Naive thymus-derived CD8-positive, alpha-beta T cell (primary cell): ENCODE results near the gene C11orf54. TPM values are rescaled to one million over a fixed set of nuclear protein-coding genes. Genes with fewer than 3 reads are reported as not detected.
A peak's percentile ranks its signal among the peaks of the same experiment; 100 is the strongest.

Experiments used
- ATAC-seq, 2 donors: fragments of 150-1000 bp; cut with Tn5 transposase in 1 of 2; sonication (Bioruptor Pico), chemical (Tn5 transposase) in 1 of 2; 1 replicate in 1 of 2; 2 replicates in 1 of 2; pipeline ENCODE4 v1.10.0; 2021; ENCODE audit warnings: mild to moderate bottlenecking in 2 of 2, moderate library complexity in 2 of 2
- POLR2A ChIA-PET: fragments of 350-600 bp; sonication (Branson Sonifier 250); formaldehyde crosslinking; loops from one replicate; lab custom pipeline; 2021; ENCODE audit warnings: antibody characterized with exemption; lab: Charles Lee
- DNase-seq, 10 donors: peaks; one replicate each; pipeline versions ENCODE4 v3.0.0 to v3.0.0-alpha.2; 2020 to 2022
- H3K27ac Mint-ChIP-seq, 10 donors: one replicate each; pipeline ENCODE4 v1.8.0; 2020 to 2022; ENCODE audit warnings: mild to moderate bottlenecking in 10 of 10, mixed read lengths in 10 of 10, moderate library complexity in 4 of 10, inconsistent platforms in 1 of 10
- H3K27me3 Mint-ChIP-seq, 5 donors: one replicate each; pipeline ENCODE4 v1.8.0; 2021 to 2022; ENCODE audit warnings: mixed read lengths in 5 of 5
- H3K36me3 Mint-ChIP-seq, 3 donors: one replicate each; pipeline ENCODE4 v1.8.0; 2020 to 2022; ENCODE audit warnings: mixed read lengths in 3 of 3, mild to moderate bottlenecking in 2 of 3, inconsistent platforms in 1 of 3
- H3K4me1 Mint-ChIP-seq, 4 donors: one replicate each; pipeline ENCODE4 v1.8.0; 2021 to 2022; ENCODE audit warnings: mixed read lengths in 4 of 4
- H3K4me3 Mint-ChIP-seq, 10 donors: one replicate each; pipeline ENCODE4 v1.8.0; 2020 to 2022; ENCODE audit warnings: mild to moderate bottlenecking in 10 of 10, mixed read lengths in 10 of 10, moderate library complexity in 6 of 10, inconsistent platforms in 1 of 10
- H3K9me3 Mint-ChIP-seq, 9 donors: one replicate each; pipeline ENCODE4 v1.8.0; 2020 to 2022; ENCODE audit warnings: mixed read lengths in 9 of 9, mild to moderate bottlenecking in 3 of 9, inconsistent platforms in 1 of 9, moderate library complexity in 1 of 9
- microRNA-seq: library from miRNA; unstranded; fragments of <30 nt; microRNA quantifications from one replicate; pipeline ENCODE4 v1.2.0, GENCODE V29; 2022; ENCODE audit warnings: borderline microRNAs expressed
- polyA plus RNA-seq, 3 donors: library from polyadenylated mRNA; unstranded; fragments of 300-500 nt; fragmentation: Illumina TruSeq; gene quantifications; one replicate each; pipeline ENCODE4 v1.2.3, GENCODE V29; 2021
- total RNA-seq, 8 experiments: library from RNA in 2 of 8; stranded (reverse) in 2 of 8; gene quantifications; one replicate each; pipeline ENCODE4 v1.2.3 and lab custom pipeline; 2021 to 2026

Gene C11orf54
- total and polyA plus RNA-seq, 5 experiments from 2014 or later = 18.7 to 49.2 (median 21.6) TPM

GRCh38 chr11:93804879-93805278 lies 63.4 kb downstream of the C11orf54 start:
- H3K9me3 Mint-ChIP-seq = no peaks in the 10 kb centered on the region
- H3K27me3 Mint-ChIP-seq = no peaks in the 10 kb centered on the region
- peak overlapping the region in 2 of 10 donors; percentile 0 to 46 for H3K27ac Mint-ChIP-seq
- DNase-seq (no peak), ATAC-seq (no peak)
- H3K36me3 Mint-ChIP-seq = peaks cover 0 to 85% (median 4%) of the 10 kb centered on the region in 3 donors
- H3K4me1 Mint-ChIP-seq = peaks cover 2 to 6% (median 5%) of the 10 kb centered on the region in 4 donors
- POLR2A ChIA-PET = no interaction called here
- H3K4me3 Mint-ChIP-seq = no peak overlapping the region

- Mint-ChIP-seq H3K4me3 (no peak overlapping the region), H3K36me3 (peaks cover 3 to 94% (median 19%) of the 10 kb centered on the region in 3 donors), H3K27me3 (no peaks in the 10 kb centered on the region), H3K27ac (peak overlapping the region in 1 of 10 donors; percentile 37), H3K9me3 (no peaks in the 10 kb centered on the region), H3K4me1 (peaks cover 0 to 6% (median 3%) of the 10 kb centered on the region in 4 donors)
- ATAC-seq (no peak), DNase-seq (no peak)
- POLR2A ChIA-PET = interaction anchor here (0.6 kb wide), 1 partner anchor 12 kb away, joined by 3 read pairs; no protein-coding TSS in a partner anchor
Measured at GRCh38 chr11:93807980-93808379, 66.5 kb downstream of the C11orf54 start.

- Mint-ChIP-seq H3K36me3 (peaks cover 7 to 70% (median 37%) of the 10 kb centered on the region in 3 donors), H3K27me3 (no peaks in the 10 kb centered on the region), H3K27ac (no peak overlapping the region), H3K9me3 (peaks cover 0 to 3% (median 0%) of the 10 kb centered on the region in 9 donors), H3K4me3 (no peak overlapping the region), H3K4me1 (peaks cover 0 to 3% (median 0%) of the 10 kb centered on the region in 4 donors)
- POLR2A ChIA-PET = no interaction called here
- no peak for DNase-seq
- ATAC-seq = no peak
Measured at GRCh38 chr11:93813974-93814373, 72.5 kb downstream of the C11orf54 start.

Small RNA genes lying within 50 kb of the gene (microRNA-seq; reads per million reads assigned to microRNA genes)
- 3.1 reads per million for gene MIR1304

Other genes starting within 250 kb of the C11orf54 start
- gene SMCO4, start 198.3 kb upstream of the C11orf54 start, total RNA-seq = under 1 TPM in 1 of 2 experiments, not detected in 1; 0.99 TPM
- gene SMCO4, start 198.3 kb upstream of the C11orf54 start, polyA plus RNA-seq = 1 to 10 TPM in 1 of 3 donors, under 1 TPM in 1, not detected in 1; 0.99 to 1.8 TPM
- gene CEP295, start 80.0 kb upstream of the C11orf54 start, total RNA-seq = 10 to 100 TPM; 14.9 to 17.8 TPM
- 1 to 10 TPM; 1.1 to 2.0 (median 1.9) TPM for gene CEP295, start 80.0 kb upstream of the C11orf54 start, polyA plus RNA-seq
- 100 to 1,000 TPM; 210 to 215 TPM for gene TAF1D, start 177 bp upstream of the C11orf54 start, total RNA-seq
- gene TAF1D, start 177 bp upstream of the C11orf54 start, polyA plus RNA-seq = 10 to 100 TPM; 22.3 to 25.3 (median 22.4) TPM
- 10 to 100 TPM; 61.7 to 62.2 TPM for gene MED17, start 42.6 kb downstream of the C11orf54 start, total RNA-seq
- gene MED17, start 42.6 kb downstream of the C11orf54 start, polyA plus RNA-seq = 10 to 100 TPM in 2 of 3 donors, 1 to 10 TPM in 1; 7.7 to 20.0 (median 17.1) TPM
- gene VSTM5, start 108.9 kb downstream of the C11orf54 start, total RNA-seq = not detected
- not detected for gene VSTM5, start 108.9 kb downstream of the C11orf54 start, polyA plus RNA-seq